ENCODE results near the gene PATJ. TPM values are rescaled to one million over a fixed set of nuclear protein-coding genes. Genes with fewer than 3 reads are reported as not detected.

PATJ gene
- total RNA-seq, 4 donors from 2014 or later = 54.9 to 187 (median 62.1) TPM

- H3K36me3 ChIP-seq = peaks cover 3% of the 10 kb centered on the region
- TF ChIP-seq EP300 (IDR thresholded peaks at IDR 0.05) (no peak), CTCF (IDR thresholded peaks at IDR 0.05) (no peak), POLR2A (IDR thresholded peaks at IDR 0.05) (no peak), POLR2AphosphoS5 (IDR thresholded peaks at IDR 0.05) (no peak)
- no peak overlapping the region for H3K4me3 ChIP-seq
- H3K27me3 ChIP-seq = no peaks in the 10 kb centered on the region
- H3K27ac ChIP-seq = no peak overlapping the region
- H3K4me1 ChIP-seq = no peaks in the 10 kb centered on the region
- H3K9me3 ChIP-seq = no peaks in the 10 kb centered on the region
- 76% methylated on average over 8 of the region's 8 CpGs for WGBS
- no peak for DNase-seq (ENCODE audit: low spot score in 2 of 2)
Measured at GRCh38 chr1:61973100-61973837, 231.0 kb downstream of the PATJ start.

GRCh38 chr1:61975638-61976037, 233.4 kb downstream of the PATJ start:
- Histone ChIP-seq H3K4me1 (no peaks in the 10 kb centered on the region), H3K36me3 (peaks cover 3% of the 10 kb centered on the region), H3K9me3 (no peaks in the 10 kb centered on the region), H3K27ac (no peak overlapping the region), H3K27me3 (no peaks in the 10 kb centered on the region), H3K4me3 (no peak overlapping the region)
- 91% methylated on average over 4 of the region's 4 CpGs for WGBS
- no peak for DNase-seq (ENCODE audit: low spot score in 2 of 2)
- TF ChIP-seq POLR2A (IDR thresholded peaks at IDR 0.05) (no peak), CTCF (IDR thresholded peaks at IDR 0.05) (no peak), EP300 (IDR thresholded peaks at IDR 0.05) (no peak), POLR2AphosphoS5 (IDR thresholded peaks at IDR 0.05) (no peak)

GRCh38 chr1:61976566-61976965, 234.3 kb downstream of the PATJ start:
- Histone ChIP-seq H3K9me3 (no peaks in the 10 kb centered on the region), H3K4me3 (no peak overlapping the region), H3K4me1 (no peaks in the 10 kb centered on the region), H3K36me3 (peaks cover 3% of the 10 kb centered on the region), H3K27ac (no peak overlapping the region), H3K27me3 (no peaks in the 10 kb centered on the region)
- WGBS = 96% methylated on average over 4 of the region's 4 CpGs
- TF ChIP-seq POLR2AphosphoS5 (IDR thresholded peaks at IDR 0.05) (no peak), CTCF (IDR thresholded peaks at IDR 0.05) (no peak)
- no peak for DNase-seq (ENCODE audit: low spot score in 2 of 2)

GRCh38 chr1:61978796-61979195, 236.5 kb downstream of the PATJ start:
- Histone ChIP-seq H3K4me3 (no peak overlapping the region), H3K36me3 (peaks cover 3% of the 10 kb centered on the region), H3K9me3 (no peaks in the 10 kb centered on the region), H3K4me1 (no peaks in the 10 kb centered on the region), H3K27ac (no peak overlapping the region), H3K27me3 (no peaks in the 10 kb centered on the region)
- no peak for DNase-seq (ENCODE audit: low spot score in 2 of 2)
- no peak for TF ChIP-seq CTCF (IDR thresholded peaks at IDR 0.05)
- TF ChIP-seq POLR2AphosphoS5 (IDR thresholded peaks at IDR 0.05) = no peak
- no peak for TF ChIP-seq POLR2A (IDR thresholded peaks at IDR 0.05)
- no peak for TF ChIP-seq EP300 (IDR thresholded peaks at IDR 0.05)

GRCh38 chr1:61979729-61980128, 237.4 kb downstream of the PATJ start:
- DNase-seq (ENCODE audit: low spot score in 2 of 2) = no peak
- WGBS = 89% methylated on average over 4 of the region's 4 CpGs
- no peaks in the 10 kb centered on the region for H3K27me3 ChIP-seq
- no peaks in the 10 kb centered on the region for H3K4me1 ChIP-seq
- H3K9me3 ChIP-seq = no peaks in the 10 kb centered on the region
- H3K4me3 ChIP-seq = no peak overlapping the region
- peaks cover 3% of the 10 kb centered on the region for H3K36me3 ChIP-seq
- no peak overlapping the region for H3K27ac ChIP-seq
- TF ChIP-seq POLR2A (IDR thresholded peaks at IDR 0.05) = no peak
- no peak for TF ChIP-seq EP300 (IDR thresholded peaks at IDR 0.05)
- TF ChIP-seq CTCF (IDR thresholded peaks at IDR 0.05) = no peak
- TF ChIP-seq POLR2AphosphoS5 (IDR thresholded peaks at IDR 0.05) = no peak
